H9 (cell line): ENCODE data around the gene ARID1B. TPM values are rescaled to one million over a fixed set of nuclear protein-coding genes. Genes with fewer than 3 reads are reported as not detected.
A peak's percentile ranks its signal among the peaks of the same experiment; 100 is the strongest.

Experiments used
- DNase-seq: peaks from one replicate; pipeline ENCODE4 v3.0.0-alpha.2; 2017
- H2AFZ ChIP-seq: one replicate; pipeline ENCODE4 v1.6.1; 2013; ENCODE audit warnings: mild to moderate bottlenecking, low read length, control low read depth, moderate library complexity
- H2AK5ac ChIP-seq: 2 replicates; pipeline ENCODE4 v1.6.1; 2013; ENCODE audit warnings: low read length, control low read depth, mixed read lengths; ENCODE audit not compliant: insufficient read length
- H2BK120ac ChIP-seq: one replicate; pipeline ENCODE4 v1.6.1; 2013; ENCODE audit warnings: low read depth, mild to moderate bottlenecking, low read length, control low read depth, inconsistent platforms; ENCODE audit not compliant: poor library complexity, severe bottlenecking
- H2BK12ac ChIP-seq: 2 replicates; pipeline ENCODE4 v1.6.1; 2013; ENCODE audit warnings: low read length, control low read depth, mixed read lengths, low read depth; ENCODE audit not compliant: insufficient read length
- H2BK15ac ChIP-seq: 2 replicates; pipeline ENCODE4 v1.6.1; 2013; ENCODE audit warnings: low read depth, low read length, control low read depth
- H2BK20ac ChIP-seq: one replicate; pipeline ENCODE4 v1.6.1; 2013; ENCODE audit warnings: low read depth, mild to moderate bottlenecking, low read length, control low read depth, inconsistent platforms; ENCODE audit not compliant: poor library complexity, severe bottlenecking
- H2BK5ac ChIP-seq: 2 replicates; pipeline ENCODE4 v1.6.1; 2013; ENCODE audit warnings: low read length, control low read depth, mixed read lengths; ENCODE audit not compliant: insufficient read length
- H3K14ac ChIP-seq: 2 replicates; pipeline ENCODE4 v1.6.1; 2013; ENCODE audit warnings: low read length, control low read depth; ENCODE audit not compliant: insufficient read depth
- H3K18ac ChIP-seq: 2 replicates; pipeline ENCODE4 v1.6.1; 2013; ENCODE audit warnings: low read depth, mild to moderate bottlenecking, mixed read lengths, low read length, control low read depth; ENCODE audit not compliant: insufficient read length
- H3K23ac ChIP-seq: 2 replicates; pipeline ENCODE4 v1.6.1; 2013; ENCODE audit warnings: low read length, control low read depth, mixed read lengths, low read depth; ENCODE audit not compliant: insufficient read length
- H3K23me2 ChIP-seq: 2 replicates; pipeline ENCODE4 v1.6.1; 2013; ENCODE audit warnings: low read depth, mild to moderate bottlenecking, mixed read lengths, low read length, control low read depth; ENCODE audit not compliant: insufficient read length, poor library complexity, severe bottlenecking
- H3K27ac ChIP-seq: 2 replicates; pipeline ENCODE4 v1.5.1; 2013; ENCODE audit warnings: low read length, control low read depth, mixed read lengths, low read depth; ENCODE audit not compliant: insufficient read length
- H3K27me3 ChIP-seq: 2 replicates; pipeline ENCODE4 v1.6.1; 2013; ENCODE audit warnings: low read length, control low read depth, inconsistent platforms; ENCODE audit not compliant: insufficient read depth
- H3K4ac ChIP-seq: 2 replicates; pipeline ENCODE4 v1.6.1; 2013; ENCODE audit warnings: low read depth, mild to moderate bottlenecking, control low read depth, inconsistent platforms, low read length, moderate library complexity
- H3K4me1 ChIP-seq: 2 replicates; pipeline ENCODE4 v1.6.1; 2013; ENCODE audit warnings: low read length, control low read depth, inconsistent platforms; ENCODE audit not compliant: insufficient read depth
- H3K4me2 ChIP-seq: 2 replicates; pipeline ENCODE4 v1.6.1; 2013; ENCODE audit warnings: low read length, control low read depth, mixed read lengths; ENCODE audit not compliant: insufficient read length, insufficient read depth
- H3K56ac ChIP-seq: 2 replicates; pipeline ENCODE4 v1.6.1; 2013; ENCODE audit warnings: low read depth, mild to moderate bottlenecking, mixed read lengths, low read length, control low read depth; ENCODE audit not compliant: insufficient read length
- H3K79me1 ChIP-seq: 2 replicates; pipeline ENCODE4 v1.6.1; 2013; ENCODE audit warnings: low read depth, mild to moderate bottlenecking, moderate library complexity, low read length, control low read depth, inconsistent platforms; ENCODE audit not compliant: insufficient read depth, poor library complexity, severe bottlenecking
- H3K79me2 ChIP-seq: 2 replicates; pipeline ENCODE4 v1.6.1; 2013; ENCODE audit warnings: low read length, control low read depth, inconsistent platforms; ENCODE audit not compliant: insufficient read depth
- H3K9ac ChIP-seq: 2 replicates; pipeline ENCODE4 v1.6.1; 2013; ENCODE audit warnings: low read length, control low read depth, mixed read lengths; ENCODE audit not compliant: insufficient read length; ENCODE audit errors: extremely low read depth
- H3K9me3 ChIP-seq: one replicate; pipeline ENCODE4 v1.6.1; 2013; ENCODE audit warnings: low read depth, low read length, inconsistent platforms; ENCODE audit not compliant: control insufficient read depth
- H3T11ph ChIP-seq: one replicate; pipeline ENCODE4 v1.6.1; 2013; ENCODE audit warnings: mild to moderate bottlenecking, low read length, control low read depth, inconsistent platforms
- H4K20me1 ChIP-seq: one replicate; pipeline ENCODE4 v1.6.1; 2013; ENCODE audit not compliant: control insufficient read depth, insufficient read length, insufficient read depth
- H4K5ac ChIP-seq: 2 replicates; pipeline ENCODE4 v1.6.1; 2013; ENCODE audit warnings: low read depth, mild to moderate bottlenecking, mixed read lengths, low read length, control low read depth; ENCODE audit not compliant: insufficient read length
- H4K8ac ChIP-seq: replicated peaks from 2 replicates; pipeline ENCODE4 v1.6.1; 2013; ENCODE audit warnings: low read length, control low read depth, mixed read lengths, low read depth; ENCODE audit not compliant: insufficient read length
- H4K91ac ChIP-seq: 2 replicates; pipeline ENCODE4 v1.6.1; 2013; ENCODE audit warnings: low read depth, mild to moderate bottlenecking, moderate library complexity, mixed read lengths, low read length, control low read depth; ENCODE audit not compliant: insufficient read length
- H3K27ac Mint-ChIP-seq, 3 experiments: 2 replicates in 2 of 3; 3 replicates in 1 of 3; pipeline ENCODE4 v1.8.0; 2020 to 2021; ENCODE audit warnings: mixed read lengths in 3 of 3, mild to moderate bottlenecking in 1 of 3, moderate library complexity in 1 of 3
- H3K27me3 Mint-ChIP-seq: 2 replicates; pipeline ENCODE4 v1.8.0; 2021; ENCODE audit warnings: low read depth, mild to moderate bottlenecking, moderate library complexity, mixed read lengths
- H3K36me3 Mint-ChIP-seq, 3 experiments: 2 replicates in 2 of 3; 3 replicates in 1 of 3; pipeline ENCODE4 v1.8.0; 2020 to 2021; ENCODE audit warnings: low read depth in 3 of 3, mixed read lengths in 3 of 3; ENCODE audit not compliant: insufficient read depth in 1 of 3
- H3K4me1 Mint-ChIP-seq, 2 experiments: 2 replicates each; pipeline ENCODE4 v1.8.0; 2020; ENCODE audit warnings: mixed read lengths in 2 of 2
- H3K4me3 Mint-ChIP-seq, 2 experiments: 2 replicates in 1 of 2; 3 replicates in 1 of 2; pipeline ENCODE4 v1.8.0; 2020 to 2021; ENCODE audit warnings: mild to moderate bottlenecking in 2 of 2, mixed read lengths in 2 of 2, moderate library complexity in 1 of 2
- H3K9me3 Mint-ChIP-seq, 2 experiments: 2 replicates in 1 of 2; 3 replicates in 1 of 2; pipeline ENCODE4 v1.8.0; 2020; ENCODE audit warnings: mild to moderate bottlenecking in 2 of 2, mixed read lengths in 2 of 2, moderate library complexity in 1 of 2
- WGBS: extraction: QIAGEN DNeasy Blood & Tissue Kit; methylation state at CpG from one replicate; pipeline ENCODE4 v1.1.7; 2013; ENCODE audit warnings: missing lambda C conversion rate, low lambda C conversion rate, mixed read lengths; ENCODE audit not compliant: insufficient read length; ENCODE audit errors: extremely low coverage; 5-methylcytosine and 5-hydroxymethylcytosine counted together
- total RNA-seq: library from RNA; stranded (reverse); gene quantifications from 2 replicates; pipeline ENCODE4 v1.2.1, GENCODE V29; 2021
- TF ChIP-seq, protein P1 (sequence below): fragments of 200-600 bp; sonication (generic); conservative IDR thresholded peaks from 3 replicates; pipeline ENCODE4 v1.8.0; 2021; ENCODE audit warnings: antibody characterized with exemption, mild to moderate bottlenecking

Gene ARID1B
- total RNA-seq, 1 experiment from 2014 or later: 88.2 TPM

GRCh38 chr6:156776470-156776839, 723 bp upstream of the ARID1B start:
- H3T11ph ChIP-seq: no peak overlapping the region
- H3K23ac ChIP-seq: no peak overlapping the region
- no peaks in the 10 kb centered on the region for H3K27me3 ChIP-seq
- no peak overlapping the region; the same call in 1 of the 2 replicates for H3K4ac ChIP-seq
- peak overlapping the region; percentile 42; the same call in 1 of the 2 replicates for H3K14ac ChIP-seq
- peak overlapping the region; percentile 79 to 90 for H3K4me3 Mint-ChIP-seq
- no peak overlapping the region for H4K91ac ChIP-seq
- peaks cover 8% of the 10 kb centered on the region; the same call in 1 of the 2 replicates for H3K79me2 ChIP-seq
- peak overlapping the region; percentile 65 for H2BK120ac ChIP-seq
- H3K4me2 ChIP-seq: peak overlapping the region; percentile 68
- no peak overlapping the region for H2BK15ac ChIP-seq
- TF ChIP-seq, protein P1, sequence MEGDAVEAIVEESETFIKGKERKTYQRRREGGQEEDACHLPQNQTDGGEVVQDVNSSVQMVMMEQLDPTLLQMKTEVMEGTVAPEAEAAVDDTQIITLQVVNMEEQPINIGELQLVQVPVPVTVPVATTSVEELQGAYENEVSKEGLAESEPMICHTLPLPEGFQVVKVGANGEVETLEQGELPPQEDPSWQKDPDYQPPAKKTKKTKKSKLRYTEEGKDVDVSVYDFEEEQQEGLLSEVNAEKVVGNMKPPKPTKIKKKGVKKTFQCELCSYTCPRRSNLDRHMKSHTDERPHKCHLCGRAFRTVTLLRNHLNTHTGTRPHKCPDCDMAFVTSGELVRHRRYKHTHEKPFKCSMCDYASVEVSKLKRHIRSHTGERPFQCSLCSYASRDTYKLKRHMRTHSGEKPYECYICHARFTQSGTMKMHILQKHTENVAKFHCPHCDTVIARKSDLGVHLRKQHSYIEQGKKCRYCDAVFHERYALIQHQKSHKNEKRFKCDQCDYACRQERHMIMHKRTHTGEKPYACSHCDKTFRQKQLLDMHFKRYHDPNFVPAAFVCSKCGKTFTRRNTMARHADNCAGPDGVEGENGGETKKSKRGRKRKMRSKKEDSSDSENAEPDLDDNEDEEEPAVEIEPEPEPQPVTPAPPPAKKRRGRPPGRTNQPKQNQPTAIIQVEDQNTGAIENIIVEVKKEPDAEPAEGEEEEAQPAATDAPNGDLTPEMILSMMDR: no peak
- no peak overlapping the region for H2AFZ ChIP-seq
- no peak overlapping the region for H3K56ac ChIP-seq
- no peaks in the 10 kb centered on the region; a peak in 1 of 5 replicates for H3K9me3 Mint-ChIP-seq
- H2BK12ac ChIP-seq: no peak overlapping the region
- H4K5ac ChIP-seq: no peak overlapping the region
- peaks cover 54 to 61% of the 10 kb centered on the region in 2 experiments for H3K4me1 Mint-ChIP-seq
- no CpG with 5 or more reads among the region's 8 CpGs for WGBS
- DNase-seq: no peak
- H4K8ac ChIP-seq: no peak overlapping the region
- H3K27ac ChIP-seq: peak overlapping the region; percentile 53
- peak overlapping the region; percentile 97 for H3K27ac Mint-ChIP-seq
- H3K79me1 ChIP-seq: no peaks in the 10 kb centered on the region
- no peak overlapping the region for H2BK20ac ChIP-seq
- no peak overlapping the region for H2AK5ac ChIP-seq
- H3K4me1 ChIP-seq: peaks cover 2% of the 10 kb centered on the region; the same call in 1 of the 2 replicates
- H3K27me3 Mint-ChIP-seq: no peaks in the 10 kb centered on the region
- H3K18ac ChIP-seq: peak overlapping the region; percentile 3
- H3K36me3 Mint-ChIP-seq: no peaks in the 10 kb centered on the region
- H3K23me2 ChIP-seq: peaks cover 15% of the 10 kb centered on the region
- peak overlapping the region; percentile 96 for H3K9ac ChIP-seq
- H4K20me1 ChIP-seq: no peaks in the 10 kb centered on the region
- no peak overlapping the region for H2BK5ac ChIP-seq
- no peaks in the 10 kb centered on the region for H3K9me3 ChIP-seq
